GM12892 (cell line): ENCODE results near the gene ECT2L.

ENCODE experiments used
- POLR2A ChIP-seq: IDR thresholded peaks from 2 replicates; pipeline ENCODE4 v1.6.1; 2011; ENCODE audit warnings: low read depth, low read length, control low read depth
- POLR2AphosphoS5 ChIP-seq: IDR thresholded peaks from 2 replicates; pipeline ENCODE4 v1.6.1; 2011; ENCODE audit warnings: low read depth, low read length, control low read depth

GRCh38 chr6:138837246-138837645, 41.4 kb downstream of the ECT2L start:
- TF ChIP-seq POLR2A = no peak
- no peak for TF ChIP-seq POLR2AphosphoS5
